HG03469 (cell line): Measurements from ENCODE around the gene SCT.

Source experiments
- ATAC-seq: cut with Tn5 transposase; IDR thresholded peaks from one replicate; pipeline ENCODE4 v1.9.1; 2021; ENCODE audit warnings: mild to moderate bottlenecking, moderate library complexity, moderate number of reproducible peaks; ENCODE audit not compliant: unreplicated experiment

Gene SCT

DNA sequence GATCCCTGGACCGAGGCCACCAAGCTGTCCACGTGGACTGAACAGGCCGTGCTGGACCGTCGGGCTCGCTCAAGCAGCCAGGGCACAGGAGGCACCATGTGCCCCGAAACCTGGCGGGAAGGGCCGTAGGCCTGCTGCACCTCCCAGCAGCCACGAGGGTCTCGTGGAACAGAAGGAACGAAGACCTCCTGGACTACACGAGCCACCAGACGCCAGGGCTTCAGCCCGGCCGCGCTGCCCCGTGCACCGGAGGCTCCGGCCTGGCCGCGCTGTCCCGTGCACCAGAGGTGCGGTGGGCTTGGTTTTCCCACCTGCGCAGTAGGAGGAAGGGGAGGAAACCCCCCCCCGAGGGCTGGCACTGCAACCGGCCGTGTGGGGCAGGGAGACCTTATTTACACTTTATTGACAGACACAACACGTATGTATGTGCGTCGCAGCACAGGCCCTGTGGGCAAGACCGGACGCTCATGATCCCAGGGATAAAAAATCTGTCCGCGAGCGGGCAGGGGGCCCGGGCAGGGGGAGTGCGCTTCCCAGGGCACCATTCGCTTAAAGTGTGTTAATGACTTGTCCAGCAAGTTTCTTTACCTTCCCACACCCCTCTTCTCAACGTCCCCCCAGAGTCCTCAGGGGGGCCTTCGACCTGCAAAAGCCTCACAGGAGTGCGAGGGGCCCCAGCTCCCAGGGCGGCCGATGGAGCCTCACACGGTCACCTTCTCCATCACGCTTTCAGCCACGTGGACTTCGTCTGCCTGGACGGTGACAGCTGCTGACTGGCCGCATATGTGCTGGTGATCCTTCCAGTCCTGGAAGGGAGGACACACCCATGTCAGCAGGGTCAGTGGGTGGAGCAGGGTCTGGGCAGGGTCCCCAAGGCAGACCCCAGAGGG is 17.1 kb upstream of the SCT start:
- no peak for ATAC-seq

DNA sequence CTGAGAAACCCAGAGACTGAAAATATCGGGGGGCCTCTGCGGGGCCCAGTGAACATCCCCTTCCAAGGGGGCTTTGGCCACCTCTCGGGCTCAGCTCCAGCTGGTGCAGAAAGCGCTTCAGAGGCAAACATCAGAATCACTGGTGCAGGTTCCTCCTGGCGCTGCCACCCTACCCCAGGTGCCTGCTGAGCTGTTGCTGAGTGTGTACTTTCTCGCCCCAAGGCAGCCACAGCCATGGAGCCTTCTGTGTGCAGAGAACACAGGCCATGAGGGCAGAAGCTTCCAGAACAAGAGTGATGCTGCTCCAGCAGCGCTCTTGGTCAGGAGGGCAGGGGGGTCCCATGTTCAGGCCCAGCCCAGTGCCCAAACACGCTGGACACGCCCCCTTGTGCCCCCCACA is 16.4 kb upstream of the SCT start:
- no peak for ATAC-seq

DNA sequence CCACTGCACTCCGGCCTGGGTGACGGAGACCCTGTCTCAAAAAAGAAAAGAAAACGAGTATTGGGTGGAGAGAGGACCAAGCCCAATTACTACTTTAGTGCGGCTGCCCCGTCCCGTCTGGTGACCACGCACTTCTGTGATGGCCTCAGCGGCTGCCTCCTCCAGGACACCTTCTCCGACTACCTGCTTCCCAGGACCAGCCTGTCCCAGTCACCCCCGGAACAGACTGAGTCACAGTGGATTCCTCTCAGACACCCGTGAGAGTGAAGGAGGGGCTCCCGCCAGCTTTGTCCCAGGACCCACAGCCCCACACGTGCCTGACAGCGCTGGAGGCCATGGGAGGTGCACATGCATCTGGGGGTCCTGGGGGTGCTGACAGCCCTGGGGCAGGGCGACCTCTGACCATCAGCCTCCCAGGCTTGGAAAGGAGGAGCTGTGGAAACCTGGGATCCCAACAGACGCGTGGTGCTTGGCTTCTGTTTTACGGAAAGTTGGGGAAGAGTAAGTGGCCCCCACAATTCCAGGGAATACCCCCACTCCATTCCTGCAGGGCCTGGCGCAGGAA is 14.9 kb upstream of the SCT start:
- no peak for ATAC-seq

DNA sequence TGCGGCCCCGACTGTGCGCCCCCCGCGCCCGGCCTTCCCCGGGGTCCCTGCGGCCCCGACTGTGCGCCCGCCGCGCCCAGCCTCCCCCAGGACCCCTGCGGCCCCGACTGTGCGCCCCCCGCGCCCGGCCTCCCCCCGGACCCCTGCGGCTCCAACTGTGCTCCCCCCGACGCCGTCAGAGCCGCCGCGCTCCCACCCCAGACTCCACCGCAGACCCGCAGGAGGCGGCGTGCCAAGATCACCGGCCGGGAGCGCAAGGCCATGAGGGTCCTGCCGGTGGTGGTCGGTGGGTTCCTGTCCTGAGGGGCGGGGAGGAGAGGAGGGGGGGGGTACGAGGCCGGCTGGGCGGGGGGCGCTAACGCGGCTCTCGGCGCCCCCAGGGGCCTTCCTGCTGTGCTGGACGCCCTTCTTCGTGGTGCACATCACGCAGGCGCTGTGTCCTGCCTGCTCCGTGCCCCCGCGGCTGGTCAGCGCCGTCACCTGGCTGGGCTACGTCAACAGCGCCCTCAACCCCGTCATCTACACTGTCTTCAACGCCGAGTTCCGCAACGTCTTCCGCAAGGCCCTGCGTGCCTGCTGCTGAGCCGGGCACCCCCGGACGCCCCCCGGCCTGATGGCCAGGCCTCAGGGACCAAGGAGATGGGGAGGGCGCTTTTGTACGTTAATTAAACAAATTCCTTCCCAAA is 13.2 kb upstream of the SCT start:
- no peak for ATAC-seq

DNA sequence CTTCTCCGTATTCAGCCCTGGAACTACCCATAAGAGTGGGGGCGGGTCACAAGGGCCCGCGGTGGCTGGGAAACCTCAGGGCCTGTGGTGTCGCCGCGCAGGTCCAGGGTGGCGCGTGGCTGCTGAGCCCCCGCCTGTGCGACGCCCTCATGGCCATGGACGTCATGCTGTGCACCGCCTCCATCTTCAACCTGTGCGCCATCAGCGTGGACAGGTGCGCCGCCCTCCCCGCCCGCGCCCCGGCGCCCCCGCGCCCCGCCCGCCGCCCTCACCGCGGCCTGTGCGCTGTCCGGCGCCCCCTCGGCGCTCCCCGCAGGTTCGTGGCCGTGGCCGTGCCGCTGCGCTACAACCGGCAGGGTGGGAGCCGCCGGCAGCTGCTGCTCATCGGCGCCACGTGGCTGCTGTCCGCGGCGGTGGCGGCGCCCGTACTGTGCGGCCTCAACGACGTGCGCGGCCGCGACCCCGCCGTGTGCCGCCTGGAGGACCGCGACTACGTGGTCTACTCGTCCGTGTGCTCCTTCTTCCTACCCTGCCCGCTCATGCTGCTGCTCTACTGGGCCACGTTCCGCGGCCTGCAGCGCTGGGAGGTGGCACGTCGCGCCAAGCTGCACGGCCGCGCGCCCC is 12.5 kb upstream of the SCT start:
- ATAC-seq = no peak

DNA sequence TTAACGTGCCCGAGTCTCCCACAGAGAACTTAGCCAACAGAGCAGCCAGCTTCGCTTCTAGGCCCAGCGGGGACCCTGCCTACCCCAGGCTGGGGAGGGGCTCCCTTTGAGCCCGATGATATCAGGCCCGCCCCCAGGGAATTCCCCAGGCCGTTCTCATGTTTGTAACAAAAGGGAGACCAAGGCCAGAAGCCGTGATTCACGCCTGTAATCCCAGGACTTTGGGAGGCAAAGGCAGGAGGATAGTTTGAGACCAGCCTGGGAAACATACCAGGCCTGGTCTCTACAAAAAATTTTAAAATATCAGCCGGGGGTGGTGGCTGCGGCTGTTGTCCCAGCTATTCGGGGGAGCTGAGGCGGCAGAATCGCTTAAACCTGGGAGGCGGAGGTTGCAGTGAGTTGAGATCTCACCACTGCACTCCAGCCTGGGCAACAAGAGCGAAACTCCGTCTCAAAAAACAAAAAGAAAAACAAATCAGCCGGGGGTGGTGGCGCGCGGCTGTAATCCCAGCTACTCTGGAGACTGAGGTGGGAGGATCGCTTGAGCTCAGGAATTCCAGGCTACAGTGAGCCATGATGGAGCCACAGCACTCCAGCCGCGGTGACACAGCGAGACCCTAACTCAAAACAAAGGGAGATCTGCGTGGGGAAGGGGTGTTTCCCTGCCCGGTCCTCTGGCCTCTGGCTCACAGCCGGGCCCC is 11.8 kb upstream of the SCT start:
- no peak for ATAC-seq

DNA sequence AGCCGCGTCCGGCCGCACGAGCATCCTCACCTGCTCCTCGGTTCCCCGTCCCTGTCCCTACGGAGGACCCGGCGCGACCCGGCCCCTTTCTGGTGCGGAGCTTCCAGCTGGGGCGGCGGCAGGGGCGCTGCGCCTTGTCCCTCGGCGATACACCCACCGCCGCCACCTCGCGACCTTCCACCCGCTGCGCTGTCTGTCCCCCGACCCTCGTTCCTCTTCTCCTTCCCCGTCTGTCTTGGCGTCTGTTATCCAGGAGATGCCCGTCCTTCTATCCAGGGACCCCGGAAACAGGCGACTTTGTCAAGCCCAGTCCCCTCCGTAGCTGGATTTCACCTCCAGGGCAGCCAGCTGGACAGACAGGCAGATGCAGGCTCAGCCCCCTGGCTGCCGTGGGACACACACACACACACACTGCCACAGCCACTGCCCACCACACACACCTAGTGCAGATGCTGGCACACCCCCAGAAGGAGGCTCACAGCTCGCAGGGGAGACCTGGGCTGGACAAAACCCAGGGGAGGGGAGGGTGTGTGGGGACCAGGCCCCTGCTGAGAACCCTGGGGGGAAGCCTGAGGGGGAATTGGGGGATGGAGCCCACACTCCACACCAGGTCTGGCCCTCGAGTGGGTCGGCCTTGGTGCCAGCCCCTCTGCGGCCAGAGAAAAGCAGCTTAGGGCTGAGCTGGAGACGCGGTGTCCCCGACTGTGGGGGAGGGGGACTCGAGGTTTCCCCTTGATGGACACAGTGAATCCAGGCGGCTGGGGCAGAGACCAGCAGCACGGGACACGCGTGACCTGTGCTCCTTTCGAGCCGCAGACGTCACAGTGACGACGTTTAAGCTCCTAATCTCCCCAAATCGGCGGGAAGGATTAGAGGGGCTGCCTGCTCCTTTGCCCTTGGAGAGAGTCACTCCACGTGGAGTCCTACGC is 10.9 kb upstream of the SCT start:
- no peak for ATAC-seq

DNA sequence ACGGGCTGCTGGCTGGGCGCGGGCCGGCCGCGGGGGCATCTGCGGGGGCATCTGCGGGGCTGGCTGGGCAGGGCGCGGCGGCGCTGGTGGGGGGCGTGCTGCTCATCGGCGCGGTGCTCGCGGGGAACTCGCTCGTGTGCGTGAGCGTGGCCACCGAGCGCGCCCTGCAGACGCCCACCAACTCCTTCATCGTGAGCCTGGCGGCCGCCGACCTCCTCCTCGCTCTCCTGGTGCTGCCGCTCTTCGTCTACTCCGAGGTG is 10.3 kb upstream of the SCT start:
- ATAC-seq = no peak

DNA sequence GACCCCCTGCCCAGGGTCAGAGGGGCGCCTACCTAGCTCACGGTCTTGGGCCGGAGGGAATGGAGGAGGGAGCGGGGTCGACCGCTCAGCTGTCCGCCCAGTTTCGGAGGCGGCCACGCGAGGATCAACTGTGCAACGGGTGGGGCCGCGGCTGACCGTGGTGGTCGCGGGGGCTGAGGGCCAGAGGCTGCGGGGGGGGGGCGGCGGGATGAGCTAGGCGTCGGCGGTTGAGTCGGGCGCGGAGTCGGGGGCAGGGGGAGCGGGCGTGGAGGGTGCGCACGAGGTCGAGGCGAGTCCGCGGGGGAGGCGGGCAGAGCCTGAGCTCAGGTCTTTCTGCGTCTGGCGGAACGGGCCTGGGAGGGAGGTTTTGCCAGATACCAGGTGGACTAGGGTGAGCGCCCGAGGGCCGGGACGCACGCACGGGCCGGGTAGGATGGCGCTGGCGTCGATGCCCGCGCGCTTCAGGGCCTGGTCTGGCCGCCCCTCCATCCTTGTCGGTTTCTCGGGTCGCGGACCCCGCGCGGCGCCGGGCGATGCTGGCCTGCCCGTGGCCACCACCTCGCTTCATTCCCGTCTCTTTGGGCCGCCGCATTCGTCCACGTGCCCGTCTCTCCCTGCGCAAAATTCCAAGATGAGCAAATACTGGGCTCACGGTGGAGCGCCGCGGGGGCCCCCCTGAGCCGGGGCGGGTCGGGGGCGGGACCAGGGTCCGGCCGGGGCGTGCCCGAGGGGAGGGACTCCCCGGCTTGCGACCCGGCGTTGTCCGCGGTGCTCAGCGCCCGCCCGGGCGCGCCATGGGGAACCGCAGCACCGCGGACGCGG is 9.7 kb upstream of the SCT start, which contains the start of gene DRD4:
Gene DRD4 (plus strand): TSS at position 759 of the 822 bp plus-strand sequence. CDS start 36 bp downstream, at position 795.
- no peak for ATAC-seq

DNA sequence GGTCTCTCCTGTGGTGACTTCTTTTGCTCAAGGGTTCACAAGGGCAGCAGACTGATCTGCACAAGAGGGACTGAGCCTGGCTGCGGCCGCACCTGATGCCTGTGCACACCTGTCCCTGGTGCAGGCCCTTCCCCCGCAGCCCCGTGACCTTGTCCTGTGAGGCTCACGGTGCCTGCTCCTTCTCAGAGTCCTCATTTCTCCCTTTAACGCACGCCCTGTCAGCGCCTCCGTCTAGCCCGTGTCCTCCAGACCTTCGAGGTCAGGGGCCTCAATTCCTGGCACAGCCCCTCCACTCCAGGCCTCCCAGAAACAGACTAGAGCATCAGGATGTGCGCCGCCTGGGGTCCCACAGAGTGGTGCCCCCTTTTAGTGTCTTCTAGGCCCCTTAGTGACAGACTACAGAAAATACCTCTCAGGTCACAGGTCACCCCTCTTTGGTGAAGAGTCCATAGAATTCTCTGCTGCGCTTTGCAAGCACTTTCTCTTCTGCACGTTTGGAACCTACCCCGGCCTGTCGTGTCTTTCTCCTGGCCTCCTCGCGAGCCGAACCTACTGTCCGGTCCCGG is 9.0 kb upstream of the SCT start:
- no peak for ATAC-seq

DNA sequence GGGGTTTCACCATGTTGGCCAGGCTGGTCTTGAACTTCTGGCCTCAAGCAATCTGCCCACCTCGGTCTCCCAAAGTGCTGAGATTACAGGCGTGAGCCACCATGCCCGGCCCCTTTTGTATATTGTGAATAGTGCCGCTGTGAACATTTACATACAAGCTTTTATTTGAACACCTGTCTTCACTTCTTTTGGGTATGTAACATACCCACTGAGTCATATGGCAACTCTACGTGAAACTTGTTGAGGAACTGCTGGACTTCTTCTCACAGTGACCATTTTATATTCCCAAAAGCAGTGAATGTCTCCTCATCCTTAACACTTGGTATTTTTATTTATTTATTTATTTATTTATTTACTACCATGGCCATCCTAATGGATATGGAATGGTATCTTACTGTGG is 3.9 kb upstream of the SCT start:
- ATAC-seq = no peak

DNA sequence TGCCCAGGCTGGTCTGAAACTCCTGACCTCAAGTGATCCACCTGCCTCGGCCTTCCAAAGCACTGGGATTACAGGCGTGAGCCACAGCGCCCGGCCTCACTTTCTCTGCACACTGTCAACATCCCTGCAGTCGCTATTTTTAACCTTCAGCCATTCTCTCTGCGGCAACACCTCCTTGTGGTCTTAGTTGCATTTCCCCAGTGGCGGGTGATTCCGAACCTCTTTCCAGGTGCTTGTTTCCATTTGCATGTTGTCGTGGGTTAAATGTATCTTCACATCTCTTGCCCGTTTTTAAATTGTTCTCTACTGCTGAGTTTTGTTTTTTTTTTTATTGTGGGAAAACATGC is 2.2 kb upstream of the SCT start:
- no peak for ATAC-seq

DNA sequence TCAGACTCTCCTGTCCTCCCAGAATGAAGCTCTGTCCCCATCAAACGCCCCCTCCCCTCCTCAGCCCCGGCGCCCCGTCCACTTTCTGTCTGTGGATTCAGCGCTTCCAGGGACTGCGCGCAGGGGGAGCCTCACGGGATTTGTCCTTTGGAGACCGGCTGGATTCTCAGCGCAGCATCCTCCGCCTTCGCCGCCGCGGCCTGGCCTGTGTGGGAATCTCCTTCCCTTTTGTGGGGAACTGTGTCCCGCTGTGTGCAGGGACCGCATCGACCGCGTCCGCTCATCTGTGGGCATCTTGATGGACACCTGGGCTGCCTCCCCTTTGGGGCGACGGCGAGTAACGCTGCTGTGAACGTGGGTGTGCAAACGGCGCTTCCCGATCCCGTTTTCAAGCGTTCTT is 1.1 kb upstream of the SCT start:
- no peak for ATAC-seq

DNA sequence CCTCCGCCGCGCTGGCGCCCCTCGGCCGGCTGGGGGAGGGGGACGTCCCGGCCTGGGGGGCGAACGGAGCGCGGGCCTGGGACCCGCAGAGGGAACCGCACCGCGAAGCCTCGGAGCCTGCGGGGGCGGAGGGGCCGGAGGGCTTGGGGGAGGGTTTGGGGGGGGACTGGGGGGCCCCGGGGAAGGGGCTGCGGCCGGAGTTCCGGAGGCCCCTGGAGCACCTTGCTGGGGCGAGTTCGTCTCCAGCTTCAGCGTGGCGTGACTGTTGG is 261 bp upstream of the SCT start:
- ATAC-seq = no peak

DNA sequence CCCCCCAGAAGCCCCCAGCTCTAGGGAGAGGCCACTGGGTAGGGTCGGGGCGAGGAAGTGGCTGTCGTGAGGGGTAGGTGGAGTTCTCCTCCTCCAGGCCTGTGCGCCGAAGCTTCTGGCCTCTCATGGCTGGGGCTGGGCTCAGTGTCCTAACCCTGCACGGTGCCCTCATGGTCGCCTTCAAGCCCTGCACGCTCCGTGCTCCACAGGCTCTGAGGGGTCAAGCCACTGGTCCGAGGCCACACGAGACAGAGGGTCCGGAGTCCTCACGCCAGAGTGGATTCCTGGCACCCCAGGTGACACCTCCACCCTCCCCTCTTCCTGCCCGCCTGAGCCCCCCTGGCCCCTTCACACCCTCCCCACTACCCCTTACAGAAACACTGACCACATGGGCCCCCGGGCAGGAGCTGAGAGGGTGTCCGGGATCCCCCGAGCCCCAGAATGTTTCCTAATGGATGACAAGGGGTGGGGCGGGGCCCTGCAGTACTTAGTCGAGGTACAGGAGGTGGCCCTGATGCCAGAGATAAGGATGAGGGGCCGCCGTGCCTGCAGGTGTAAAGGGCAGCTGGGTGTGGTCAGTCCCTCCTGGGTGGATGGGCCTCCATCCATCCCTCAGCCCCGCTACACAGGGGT is 1.2 kb downstream of the SCT start:
- no peak for ATAC-seq

DNA sequence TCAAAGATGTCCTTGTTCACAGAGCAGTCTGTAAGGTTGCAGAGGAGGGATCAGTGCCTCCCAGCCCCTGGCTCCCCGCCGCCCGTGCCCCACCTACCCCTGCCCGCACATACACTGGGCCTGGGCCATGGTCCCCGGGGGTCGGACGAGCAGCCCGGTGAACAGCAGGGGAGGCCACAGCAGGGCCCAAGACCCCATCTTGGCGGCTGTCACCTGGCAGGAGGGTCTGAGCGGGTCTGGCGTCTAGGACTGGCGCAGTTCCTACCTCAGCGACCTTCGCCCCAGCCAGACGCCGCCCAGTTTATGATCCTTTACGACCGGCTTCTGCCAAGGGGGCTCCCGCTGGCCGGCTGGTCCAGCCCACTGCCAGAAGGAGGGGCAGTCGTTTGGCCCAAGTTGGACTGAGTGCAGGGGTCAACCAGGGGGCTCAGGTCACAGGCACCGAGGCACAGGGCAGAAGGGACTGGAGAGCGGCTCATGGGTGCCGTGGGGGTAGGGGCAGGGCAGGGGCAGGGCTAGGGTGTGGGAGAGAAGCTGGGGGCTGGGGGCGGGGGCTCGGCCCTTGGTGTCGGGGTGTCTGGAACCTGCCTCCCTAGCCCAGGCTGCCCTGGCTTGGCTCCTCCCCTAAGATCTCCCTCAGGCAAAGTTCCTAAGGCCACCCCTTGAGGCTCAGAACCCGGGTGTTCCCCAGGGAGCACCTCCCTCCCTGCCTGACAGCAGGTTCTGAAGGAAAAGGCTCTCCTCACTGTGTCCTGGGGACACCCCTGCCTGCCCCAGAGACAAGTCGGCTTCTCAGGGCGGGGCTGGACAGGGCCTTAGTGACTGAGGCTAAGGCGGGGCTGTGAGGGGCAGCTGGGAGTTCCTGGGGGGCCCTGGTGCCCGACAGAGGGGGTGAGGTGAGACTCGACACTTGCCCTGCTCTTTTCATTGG is 2.0 kb downstream of the SCT start, which contains the start of gene CDHR5:
Gene CDHR5 (minus strand): TSS at position 251 of the 931 bp plus-strand sequence. CDS start 53 bp downstream, at position 198.
- ATAC-seq = no peak

DNA sequence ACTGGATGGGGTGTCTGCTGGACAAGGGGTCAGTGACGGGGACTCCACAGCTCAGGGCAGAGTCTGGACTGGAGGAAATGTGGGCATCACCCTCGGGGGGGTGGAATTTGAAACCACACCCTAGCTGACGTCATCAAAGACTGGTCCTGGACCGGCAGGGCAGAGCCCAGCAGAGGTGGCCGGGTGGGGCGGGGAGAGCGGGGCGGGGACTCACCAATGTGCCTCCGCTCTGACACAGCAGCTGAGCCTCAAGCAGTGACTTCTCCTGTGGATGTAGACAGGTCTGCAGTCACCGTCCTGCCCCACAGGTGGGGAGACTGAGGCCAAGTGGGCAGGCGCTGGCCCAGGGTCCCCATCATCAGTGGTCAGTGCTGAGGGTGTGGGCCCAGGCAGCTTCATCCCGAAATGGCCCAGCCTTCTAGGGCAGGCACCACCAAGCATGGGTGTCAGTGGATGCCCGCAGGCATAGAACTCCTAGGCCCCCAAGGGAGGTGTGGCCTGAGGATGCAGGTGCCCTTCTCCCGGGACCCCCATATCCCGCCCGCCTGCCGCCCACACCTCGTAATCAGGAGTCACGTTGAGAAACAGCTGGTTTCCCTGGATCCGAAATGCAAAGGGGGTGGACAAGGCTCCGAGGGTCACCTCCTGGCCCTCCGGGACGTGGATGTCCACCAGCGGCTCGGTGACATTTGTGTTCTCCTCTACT is 2.8 kb downstream of the SCT start:
- no peak for ATAC-seq
